ENCODE results near the gene RECQL5. TPM values are rescaled to one million over a fixed set of nuclear protein-coding genes. Genes with fewer than 3 reads are reported as not detected.

RECQL5 gene
- total and polyA plus RNA-seq, 4 donors, result 16.4 to 32.5 (median 29.8) TPM

DNA sequence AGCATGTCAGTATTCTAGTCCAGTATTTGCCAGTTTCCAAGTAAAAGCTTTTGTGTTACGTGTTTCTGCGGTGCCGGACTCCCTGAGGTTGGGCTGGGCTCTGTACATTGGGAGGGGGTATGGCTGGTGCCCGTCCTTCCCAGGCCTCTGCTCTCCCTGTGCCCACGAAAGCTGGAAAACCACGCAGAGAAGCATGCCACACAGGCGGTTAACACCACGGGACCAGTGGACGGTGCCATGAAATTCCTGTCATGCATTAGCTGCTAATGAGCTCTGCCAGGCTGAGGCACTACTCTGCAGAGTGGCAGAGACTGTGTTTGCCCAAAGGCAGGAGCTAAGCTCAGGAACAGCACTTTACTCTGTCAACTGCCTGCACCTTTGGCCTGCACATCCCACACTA is 25.6 kb downstream of the RECQL5 start:
- Histone ChIP-seq H3K4me3 (no peak overlapping the region), H3K27me3 (ENCODE audit: control insufficient read depth in 3 of 3, insufficient read depth in 3 of 3, low read length in 2 of 3) (no peaks in the 10 kb centered on the region), H3K9ac (ENCODE audit: insufficient read depth in 1 of 2, low read length in 2 of 2) (no peak overlapping the region), H3K36me3 (ENCODE audit: control insufficient read depth in 4 of 4, insufficient read depth in 4 of 4, low read length in 4 of 4) (peaks cover 0 to 8% (median 0%) of the 10 kb centered on the region in 4 donors), H3K4me1 (ENCODE audit: control insufficient read depth in 5 of 5, insufficient read depth in 5 of 5, low read length in 5 of 5) (peaks cover 0 to 40% (median 7%) of the 10 kb centered on the region in 5 donors), H3K27ac (ENCODE audit: low read depth in 1 of 2, low read length in 1 of 2) (peak overlapping the region in 1 of 2 donors; percentile 85), H3K9me3 (ENCODE audit: control insufficient read depth in 4 of 4, insufficient read depth in 3 of 4, low read length in 3 of 4) (no peaks in the 10 kb centered on the region)
- ATAC-seq (ENCODE audit: insufficient read depth, low FRiP score) (no peak), DNase-seq (no peak)
- TF ChIP-seq, protein P1, sequence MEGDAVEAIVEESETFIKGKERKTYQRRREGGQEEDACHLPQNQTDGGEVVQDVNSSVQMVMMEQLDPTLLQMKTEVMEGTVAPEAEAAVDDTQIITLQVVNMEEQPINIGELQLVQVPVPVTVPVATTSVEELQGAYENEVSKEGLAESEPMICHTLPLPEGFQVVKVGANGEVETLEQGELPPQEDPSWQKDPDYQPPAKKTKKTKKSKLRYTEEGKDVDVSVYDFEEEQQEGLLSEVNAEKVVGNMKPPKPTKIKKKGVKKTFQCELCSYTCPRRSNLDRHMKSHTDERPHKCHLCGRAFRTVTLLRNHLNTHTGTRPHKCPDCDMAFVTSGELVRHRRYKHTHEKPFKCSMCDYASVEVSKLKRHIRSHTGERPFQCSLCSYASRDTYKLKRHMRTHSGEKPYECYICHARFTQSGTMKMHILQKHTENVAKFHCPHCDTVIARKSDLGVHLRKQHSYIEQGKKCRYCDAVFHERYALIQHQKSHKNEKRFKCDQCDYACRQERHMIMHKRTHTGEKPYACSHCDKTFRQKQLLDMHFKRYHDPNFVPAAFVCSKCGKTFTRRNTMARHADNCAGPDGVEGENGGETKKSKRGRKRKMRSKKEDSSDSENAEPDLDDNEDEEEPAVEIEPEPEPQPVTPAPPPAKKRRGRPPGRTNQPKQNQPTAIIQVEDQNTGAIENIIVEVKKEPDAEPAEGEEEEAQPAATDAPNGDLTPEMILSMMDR (IDR thresholded peaks at IDR 0.05; ENCODE audit: control extremely low read depth, extremely low read depth), result no peak
- 80 to 91% methylated on average over 9 of the region's 9 CpGs for WGBS, 2 donors

DNA sequence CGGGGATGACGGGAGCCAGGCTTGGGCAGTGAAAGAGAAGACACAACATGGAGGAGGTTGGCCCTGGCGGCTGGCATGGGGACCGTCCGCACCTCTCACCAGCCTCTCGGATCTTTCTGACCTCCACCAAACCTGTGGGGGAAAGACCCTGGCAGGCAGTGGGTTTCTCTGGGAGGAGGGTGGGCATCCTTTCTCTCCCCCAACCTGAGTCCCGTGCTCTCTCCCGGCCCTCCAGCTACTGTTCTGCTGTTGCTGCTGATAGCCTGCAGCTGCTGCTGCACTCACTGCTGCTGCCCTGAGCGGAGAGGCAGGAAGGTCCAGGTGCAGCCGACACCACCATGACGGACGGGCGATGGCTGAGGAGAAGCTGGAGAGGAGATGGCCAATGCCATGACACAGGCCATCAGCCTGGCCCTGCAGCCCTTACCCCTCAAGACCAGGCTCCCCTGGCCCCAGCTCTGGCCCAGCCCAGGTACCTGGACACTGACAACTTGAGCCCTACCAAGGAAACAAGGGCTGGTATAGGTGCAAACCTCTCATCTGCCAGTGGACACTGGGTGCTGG is 26.3 kb downstream of the RECQL5 start:
- 94 to 97% methylated on average over 13 of the region's 13 CpGs for WGBS, 2 donors
- H3K27ac ChIP-seq (ENCODE audit: low read depth in 1 of 2, low read length in 1 of 2), result no peak overlapping the region

DNA sequence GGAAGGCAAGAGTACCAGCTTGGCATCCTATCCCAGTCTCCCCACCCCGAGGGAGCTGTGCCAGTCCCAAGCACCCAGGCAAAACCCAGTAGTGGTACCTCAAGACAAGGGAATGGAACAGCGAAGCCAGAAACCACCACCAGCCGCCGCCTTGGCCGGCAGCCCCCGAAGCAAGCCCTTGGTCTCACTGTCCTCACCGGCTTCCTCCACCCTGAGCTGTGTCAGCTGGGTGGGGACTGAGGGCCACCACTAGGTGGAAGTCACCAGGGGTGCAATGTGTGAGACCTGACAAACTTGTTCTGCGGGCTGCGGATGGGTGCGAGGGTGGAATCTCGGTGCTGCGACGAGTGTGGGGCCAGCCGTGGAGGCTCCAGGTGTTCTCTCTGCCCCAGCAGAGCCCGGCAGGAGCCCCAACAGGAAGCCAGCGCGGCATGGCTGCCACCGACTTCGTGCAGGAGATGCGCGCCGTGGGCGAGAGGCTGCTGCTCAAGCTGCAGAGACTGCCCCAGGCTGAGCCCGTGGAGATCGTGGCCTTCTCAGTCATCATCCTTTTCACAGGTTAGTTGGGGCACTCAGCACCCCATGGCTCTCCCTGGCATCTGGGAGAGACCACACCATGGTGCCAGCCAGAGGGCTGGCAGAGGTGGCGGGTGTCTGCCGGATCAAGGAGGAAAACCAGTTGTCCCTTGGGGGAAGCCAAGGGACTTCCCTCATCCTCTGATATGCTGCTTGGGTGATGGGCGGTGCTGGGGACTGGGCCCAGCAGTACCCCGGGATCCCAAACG is 27.0 kb downstream of the RECQL5 start:
- no peaks in the 10 kb centered on the region for H3K9me3 ChIP-seq (ENCODE audit: control insufficient read depth in 4 of 4, insufficient read depth in 3 of 4, low read length in 3 of 4)
- TF ChIP-seq, protein P1 (IDR thresholded peaks at IDR 0.05; ENCODE audit: control extremely low read depth, extremely low read depth), result no peak
- no peak overlapping the region for H3K9ac ChIP-seq (ENCODE audit: insufficient read depth in 1 of 2, low read length in 2 of 2)
- H3K27ac ChIP-seq (ENCODE audit: low read depth in 1 of 2, low read length in 1 of 2), result peak overlapping the region in 1 of 2 donors; percentile 41
- peak; percentile 46 to 76 (median 70) for DNase-seq
- WGBS, 2 donors, result 83 to 91% methylated on average over 30 of the region's 30 CpGs
- no peaks in the 10 kb centered on the region for H3K27me3 ChIP-seq (ENCODE audit: control insufficient read depth in 3 of 3, insufficient read depth in 3 of 3, low read length in 2 of 3)
- no peak overlapping the region for H3K4me3 ChIP-seq
- no peak for ATAC-seq (ENCODE audit: insufficient read depth, low FRiP score)
- peaks cover 0 to 8% (median 0%) of the 10 kb centered on the region in 4 donors for H3K36me3 ChIP-seq (ENCODE audit: control insufficient read depth in 4 of 4, insufficient read depth in 4 of 4, low read length in 4 of 4)
- H3K4me1 ChIP-seq (ENCODE audit: control insufficient read depth in 5 of 5, insufficient read depth in 5 of 5, low read length in 5 of 5), result peaks cover 0 to 31% (median 5%) of the 10 kb centered on the region in 5 donors

More for the DNA sequence above, 26.3 kb downstream of the RECQL5 start:
- no peaks in the 10 kb centered on the region for H3K27me3 ChIP-seq (ENCODE audit: control insufficient read depth in 3 of 3, insufficient read depth in 3 of 3, low read length in 2 of 3)
- DNase-seq (no peak), ATAC-seq (ENCODE audit: insufficient read depth, low FRiP score) (no peak)
- TF ChIP-seq, protein P1 (IDR thresholded peaks at IDR 0.05; ENCODE audit: control extremely low read depth, extremely low read depth), result no peak
- peaks cover 0 to 8% (median 0%) of the 10 kb centered on the region in 4 donors for H3K36me3 ChIP-seq (ENCODE audit: control insufficient read depth in 4 of 4, insufficient read depth in 4 of 4, low read length in 4 of 4)
- peaks cover 0 to 36% (median 5%) of the 10 kb centered on the region in 5 donors for H3K4me1 ChIP-seq (ENCODE audit: control insufficient read depth in 5 of 5, insufficient read depth in 5 of 5, low read length in 5 of 5)
- H3K4me3 ChIP-seq, result no peak overlapping the region
- no peak overlapping the region for H3K9ac ChIP-seq (ENCODE audit: insufficient read depth in 1 of 2, low read length in 2 of 2)
- no peaks in the 10 kb centered on the region for H3K9me3 ChIP-seq (ENCODE audit: control insufficient read depth in 4 of 4, insufficient read depth in 3 of 4, low read length in 3 of 4)

Measured in lung (tissue), 12 donors.